Prostate gland (tissue), 2 donors: ENCODE measurements around the gene FAM241B.

Experiments used
- CTCF ChIP-seq, 4 experiments: fragments of 200-600 bp in 2 of 4; fragments of 450-650 bp in 2 of 4; sonication (generic) in 2 of 4; IDR thresholded peaks; 1 replicate in 3 of 4; 2 replicates in 1 of 4; pipeline ENCODE4 v1.5.1; 2016 to 2019; ENCODE audit warnings: antibody characterized with exemption in 4 of 4, mild to moderate bottlenecking in 2 of 4, moderate library complexity in 2 of 4
- POLR2A ChIP-seq: fragments of 450-650 bp; IDR thresholded peaks from one replicate; pipeline ENCODE4 v1.6.1; 2016; ENCODE audit warnings: antibody characterized with exemption, mild to moderate bottlenecking

DNA sequence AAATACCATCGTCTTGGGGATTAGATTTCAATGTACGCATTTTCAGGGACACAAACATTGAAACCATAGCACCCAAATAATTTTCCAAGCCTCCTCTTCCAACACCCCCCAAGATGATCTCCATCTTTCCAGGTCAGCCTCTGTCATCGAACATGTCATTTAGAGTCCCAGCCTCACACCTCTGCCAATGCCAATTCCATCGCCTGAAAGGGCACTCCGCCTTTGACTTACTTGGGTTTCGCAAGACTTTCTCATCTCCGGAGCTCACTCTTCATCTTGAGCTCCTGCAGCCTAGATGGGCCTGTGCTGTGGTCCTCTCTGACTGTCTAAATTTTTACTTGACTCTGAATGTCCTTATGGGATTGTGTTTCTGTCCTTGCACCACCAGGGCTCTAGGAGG is 10.4 kb upstream of the FAM241B start:
- no peak for TF ChIP-seq CTCF (IDR thresholded peaks at IDR 0.05)
- no peak for TF ChIP-seq POLR2A
